Right ventricle myocardium superior (tissue), 1 donor: ENCODE data around the gene TET2. TPM values are rescaled to one million over a fixed set of nuclear protein-coding genes. Genes with fewer than 3 reads are reported as not detected.

Experiments
- ATAC-seq: fragments of 200-7000 bp; cut with Tn5 transposase; one replicate; pipeline ENCODE4 v1.9.1; 2020; ENCODE audit warnings: mild to moderate bottlenecking; ENCODE audit not compliant: poor library complexity
- DNase-seq: peaks from one replicate; pipeline ENCODE4 v3.0.0-alpha.2; 2020
- intact Hi-C: fragments of 100-400 bp; cut with DNase I; formaldehyde crosslinking; loops from one replicate; pipeline ENCODE4 v1.11.2; 2022
- total RNA-seq: library from RNA; stranded (reverse); fragmentation: NEBNext Ultra II Directional; extraction: Animal tissue kit (Norgen Biotek cat#: 25700); gene quantifications from one replicate; pipeline ENCODE4 v1.2.1, GENCODE V29; 2021
- donor health status: DM: no; HTN: yes; CAD: no; lungs with severe emphysema.

Gene TET2
- total RNA-seq, 1 donor from 2014 or later, result 11.8 TPM

- intact Hi-C loops, result no loop called here
- ATAC-seq (no peak), DNase-seq (no peak)
These were observed 159.6 kb downstream of the TET2 start for GRCh38 chr4:105306158-105306781.

GRCh38 chr4:105306820-105307219, 160.1 kb downstream of the TET2 start:
- no peak for ATAC-seq
- no peak for DNase-seq
- intact Hi-C loops, result no loop called here

- no peak for DNase-seq
- intact Hi-C loops, result no loop called here
- no peak for ATAC-seq
These were observed 171.8 kb downstream of the TET2 start for GRCh38 chr4:105318486-105318885.

DNA sequence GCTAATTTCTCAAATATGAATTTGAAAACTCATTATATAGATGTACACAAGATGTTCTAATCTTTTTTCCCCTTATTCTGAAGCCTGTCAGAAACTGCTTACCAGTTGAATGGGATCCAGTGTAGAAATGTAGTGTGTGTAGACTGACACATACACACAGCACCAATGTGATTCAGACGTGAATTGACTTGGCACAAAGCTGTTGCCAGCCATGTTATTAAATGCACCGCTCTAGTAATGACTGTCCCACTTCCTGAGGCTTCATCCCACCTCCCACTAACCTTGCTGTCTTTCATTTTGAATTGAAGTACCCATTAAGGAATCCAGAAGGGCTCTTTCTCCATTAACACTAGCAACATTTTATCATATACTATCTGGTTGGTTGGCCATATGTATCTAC, 180.5 kb downstream of the TET2 start:
- intact Hi-C loops, result no loop called here
- no peak for DNase-seq
- no peak for ATAC-seq

- intact Hi-C loops, result no loop called here
- ATAC-seq, result no peak
- no peak for DNase-seq
These were observed 181.3 kb downstream of the TET2 start for GRCh38 chr4:105327956-105328355.

GRCh38 chr4:105329081-105329480, 182.4 kb downstream of the TET2 start:
- intact Hi-C loops, result no loop called here
- ATAC-seq (no peak), DNase-seq (no peak)
